Stomach (tissue), 9 donors: ENCODE data around the gene HBM. TPM values are rescaled to one million over a fixed set of nuclear protein-coding genes. Genes with fewer than 3 reads are reported as not detected.
"Not testable (repeated sequence)": the region's sequence is repeated elsewhere in the genome, so short reads cannot be mapped to it uniquely, and the experiment has no call there.

Experiments
- DNase-seq, 2 donors: peaks; one replicate each; pipeline versions ENCODE4 v3.0.0 to v3.0.0-alpha.2; 2013 to 2019
- H3K27ac ChIP-seq, 5 donors: fragments of 200-600 bp in 4 of 5; sonication (generic) in 4 of 5; one replicate each; pipeline ENCODE4 v1.5.1; 2013 to 2019; ENCODE audit warnings: mild to moderate bottlenecking in 1 of 5, moderate library complexity in 1 of 5
- H3K27me3 ChIP-seq, 3 donors: fragments of 200-600 bp; sonication (generic); one replicate each; pipeline ENCODE4 v1.5.1; 2017 to 2019; ENCODE audit warnings: mixed run types in 1 of 3
- H3K36me3 ChIP-seq, 4 donors: fragments of 200-600 bp; sonication (generic); 1 replicate in 3 of 4; 2 replicates in 1 of 4; pipeline ENCODE4 v1.5.1; 2016 to 2019
- H3K4me1 ChIP-seq, 4 donors: fragments of 200-600 bp; sonication (generic); one replicate each; pipeline ENCODE4 v1.5.1; 2016 to 2019
- H3K4me3 ChIP-seq, 4 donors: fragments of 200-600 bp; sonication (generic) in 3 of 4; one replicate each; pipeline ENCODE4 v1.5.1; 2016 to 2019; ENCODE audit warnings: mild to moderate bottlenecking in 1 of 4
- H3K9me3 ChIP-seq, 4 donors: fragments of 200-600 bp; sonication (generic); one replicate each; pipeline ENCODE4 v1.5.1; 2016 to 2019
- EP300 ChIP-seq: sonication (generic); formaldehyde crosslinking; IDR thresholded peaks from one replicate; pipeline ENCODE4 v1.6.1; 2017; ENCODE audit warnings: antibody characterized with exemption
- POLR2A ChIP-seq, 4 donors: fragments of 450-650 bp; IDR thresholded peaks; one replicate each; pipeline ENCODE4 v1.6.1; 2016; ENCODE audit warnings: antibody characterized with exemption in 4 of 4, control low read depth in 2 of 4, mild to moderate bottlenecking in 1 of 4, moderate library complexity in 1 of 4
- POLR2AphosphoS5 ChIP-seq, 3 donors: sonication (generic); formaldehyde crosslinking; IDR thresholded peaks; one replicate each; pipeline ENCODE4 v1.6.1; 2016; ENCODE audit warnings: antibody characterized with exemption in 3 of 3
- WGBS, 5 donors: extraction: QIAGEN DNeasy Blood & Tissue Kit in 3 of 5; methylation state at CpG; one replicate each; pipeline versions ENCODE4 v1.1.5 to v1.1.7; 2013 to 2018; 5-methylcytosine and 5-hydroxymethylcytosine counted together
- intact Hi-C: fragments of 100-400 bp; cut with DNase I; formaldehyde crosslinking; loops from one replicate; pipeline ENCODE4 v1.15.1; 2023; ENCODE audit warnings: low total_unique reads
- polyA plus RNA-seq, 3 donors: library from polyadenylated mRNA; stranded (reverse); fragments of 200-250 nt; gene quantifications; one replicate each; pipeline ENCODE4 v1.2.3, GENCODE V29; 2013
- total RNA-seq, 5 donors: library from RNA; depleted of rRNA; stranded (reverse); fragments of >200 nt; gene quantifications; one replicate each; pipeline versions ENCODE4 v1.1.0 to v1.2.3, GENCODE V29; 2014 to 2016
- TF ChIP-seq, protein P1 (sequence below), 7 experiments: fragments of 450-650 bp in 4 of 7; fragments of 200-600 bp in 3 of 7; sonication (generic) in 3 of 7; IDR thresholded peaks; one replicate each; pipeline ENCODE4 v1.5.1; 2016 to 2019; ENCODE audit warnings: antibody characterized with exemption in 7 of 7, control low read depth in 2 of 7, mild to moderate bottlenecking in 1 of 7
- donor health status: healthy with polysubstance abuse.
- donor health status: Bipolar disorder and iron deficiency.
- donor health status: healthy.

The HBM gene
- total and polyA plus RNA-seq, 8 donors = 10.3 TPM; not detected in 7

GRCh38 chr16:170788-171187 lies 5.0 kb downstream of the HBM start:
- WGBS, 5 donors = 41 to 95% (median 61%) methylated on average over 1 of the region's 1 CpG
- intact Hi-C loops = no loop called here

DNA sequence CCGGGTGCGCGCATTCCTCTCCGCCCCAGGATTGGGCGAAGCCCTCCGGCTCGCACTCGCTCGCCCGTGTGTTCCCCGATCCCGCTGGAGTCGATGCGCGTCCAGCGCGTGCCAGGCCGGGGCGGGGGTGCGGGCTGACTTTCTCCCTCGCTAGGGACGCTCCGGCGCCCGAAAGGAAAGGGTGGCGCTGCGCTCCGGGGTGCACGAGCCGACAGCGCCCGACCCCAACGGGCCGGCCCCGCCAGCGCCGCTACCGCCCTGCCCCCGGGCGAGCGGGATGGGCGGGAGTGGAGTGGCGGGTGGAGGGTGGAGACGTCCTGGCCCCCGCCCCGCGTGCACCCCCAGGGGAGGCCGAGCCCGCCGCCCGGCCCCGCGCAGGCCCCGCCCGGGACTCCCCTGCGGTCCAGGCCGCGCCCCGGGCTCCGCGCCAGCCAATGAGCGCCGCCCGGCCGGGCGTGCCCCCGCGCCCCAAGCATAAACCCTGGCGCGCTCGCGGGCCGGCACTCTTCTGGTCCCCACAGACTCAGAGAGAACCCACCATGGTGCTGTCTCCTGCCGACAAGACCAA lies 6.7 kb downstream of the HBM start, which contains the start of gene HBA2:
Gene HBA2, plus strand, starts transcription at position 503 of the 568 bp plus-strand sequence. Its CDS starts 37 bp downstream, at position 540.
- H3K4me3 ChIP-seq, intact Hi-C loops, H3K9me3 ChIP-seq, H3K27ac ChIP-seq, H3K36me3 ChIP-seq, DNase-seq: not testable (repeated sequence)
- Histone ChIP-seq H3K4me1 (peaks cover 0 to 19% (median 12%) of the 10 kb centered on the region in 4 donors), H3K27me3 (peaks cover 15 to 86% (median 67%) of the 10 kb centered on the region in 3 donors)
- WGBS, 5 donors = no CpG with 5 or more reads among the region's 74 CpGs

More at GRCh38 chr16:170788-171187, 5.0 kb downstream of the HBM start:
- TF ChIP-seq, protein P1, sequence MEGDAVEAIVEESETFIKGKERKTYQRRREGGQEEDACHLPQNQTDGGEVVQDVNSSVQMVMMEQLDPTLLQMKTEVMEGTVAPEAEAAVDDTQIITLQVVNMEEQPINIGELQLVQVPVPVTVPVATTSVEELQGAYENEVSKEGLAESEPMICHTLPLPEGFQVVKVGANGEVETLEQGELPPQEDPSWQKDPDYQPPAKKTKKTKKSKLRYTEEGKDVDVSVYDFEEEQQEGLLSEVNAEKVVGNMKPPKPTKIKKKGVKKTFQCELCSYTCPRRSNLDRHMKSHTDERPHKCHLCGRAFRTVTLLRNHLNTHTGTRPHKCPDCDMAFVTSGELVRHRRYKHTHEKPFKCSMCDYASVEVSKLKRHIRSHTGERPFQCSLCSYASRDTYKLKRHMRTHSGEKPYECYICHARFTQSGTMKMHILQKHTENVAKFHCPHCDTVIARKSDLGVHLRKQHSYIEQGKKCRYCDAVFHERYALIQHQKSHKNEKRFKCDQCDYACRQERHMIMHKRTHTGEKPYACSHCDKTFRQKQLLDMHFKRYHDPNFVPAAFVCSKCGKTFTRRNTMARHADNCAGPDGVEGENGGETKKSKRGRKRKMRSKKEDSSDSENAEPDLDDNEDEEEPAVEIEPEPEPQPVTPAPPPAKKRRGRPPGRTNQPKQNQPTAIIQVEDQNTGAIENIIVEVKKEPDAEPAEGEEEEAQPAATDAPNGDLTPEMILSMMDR (IDR thresholded peaks at IDR 0.05) = no peak
- TF ChIP-seq POLR2AphosphoS5 (IDR thresholded peaks at IDR 0.05) = no peak
- no peak for TF ChIP-seq POLR2A (IDR thresholded peaks at IDR 0.05)
- no peak for TF ChIP-seq EP300
- no peaks in the 10 kb centered on the region for H3K36me3 ChIP-seq
- no peak overlapping the region for H3K27ac ChIP-seq
- H3K4me1 ChIP-seq = peaks cover 7 to 24% (median 14%) of the 10 kb centered on the region in 4 donors
- no peaks in the 10 kb centered on the region for H3K9me3 ChIP-seq
- H3K27me3 ChIP-seq = peaks cover 30 to 92% (median 74%) of the 10 kb centered on the region in 3 donors
- no peak for DNase-seq
- H3K4me3 ChIP-seq = no peak overlapping the region

DNA sequence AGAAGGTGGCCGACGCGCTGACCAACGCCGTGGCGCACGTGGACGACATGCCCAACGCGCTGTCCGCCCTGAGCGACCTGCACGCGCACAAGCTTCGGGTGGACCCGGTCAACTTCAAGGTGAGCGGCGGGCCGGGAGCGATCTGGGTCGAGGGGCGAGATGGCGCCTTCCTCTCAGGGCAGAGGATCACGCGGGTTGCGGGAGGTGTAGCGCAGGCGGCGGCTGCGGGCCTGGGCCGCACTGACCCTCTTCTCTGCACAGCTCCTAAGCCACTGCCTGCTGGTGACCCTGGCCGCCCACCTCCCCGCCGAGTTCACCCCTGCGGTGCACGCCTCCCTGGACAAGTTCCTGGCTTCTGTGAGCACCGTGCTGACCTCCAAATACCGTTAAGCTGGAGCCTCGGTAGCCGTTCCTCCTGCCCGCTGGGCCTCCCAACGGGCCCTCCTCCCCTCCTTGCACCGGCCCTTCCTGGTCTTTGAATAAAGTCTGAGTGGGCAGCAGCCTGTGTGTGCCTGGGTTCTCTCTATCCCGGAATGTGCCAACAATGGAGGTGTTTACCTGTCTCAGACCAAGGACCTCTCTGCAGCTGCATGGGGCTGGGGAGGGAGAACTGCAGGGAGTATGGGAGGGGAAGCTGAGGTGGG lies 7.6 kb downstream of the HBM start:
- DNase-seq, H3K27ac ChIP-seq, intact Hi-C loops, H3K9me3 ChIP-seq, H3K4me3 ChIP-seq, H3K36me3 ChIP-seq: not testable (repeated sequence)
- 7 to 13% (median 10%) methylated on average over 4 to 30 of the region's 44 CpGs for WGBS, 5 donors
- H3K27me3 ChIP-seq = peaks cover 14 to 86% (median 67%) of the 10 kb centered on the region in 3 donors
- H3K4me1 ChIP-seq = peaks cover 0 to 25% (median 12%) of the 10 kb centered on the region in 4 donors

GRCh38 chr16:173928-174769 lies 8.4 kb downstream of the HBM start:
- H3K27ac ChIP-seq, H3K36me3 ChIP-seq, intact Hi-C loops, H3K9me3 ChIP-seq, H3K4me3 ChIP-seq: not testable (repeated sequence)
- H3K4me1 ChIP-seq = peaks cover 0 to 25% (median 10%) of the 10 kb centered on the region in 4 donors
- 14 to 26% (median 21%) methylated on average over 4 to 8 of the region's 13 CpGs for WGBS, 5 donors
- peak; percentile 38 to 69 for DNase-seq
- H3K27me3 ChIP-seq = peaks cover 22 to 86% (median 67%) of the 10 kb centered on the region in 3 donors

DNA sequence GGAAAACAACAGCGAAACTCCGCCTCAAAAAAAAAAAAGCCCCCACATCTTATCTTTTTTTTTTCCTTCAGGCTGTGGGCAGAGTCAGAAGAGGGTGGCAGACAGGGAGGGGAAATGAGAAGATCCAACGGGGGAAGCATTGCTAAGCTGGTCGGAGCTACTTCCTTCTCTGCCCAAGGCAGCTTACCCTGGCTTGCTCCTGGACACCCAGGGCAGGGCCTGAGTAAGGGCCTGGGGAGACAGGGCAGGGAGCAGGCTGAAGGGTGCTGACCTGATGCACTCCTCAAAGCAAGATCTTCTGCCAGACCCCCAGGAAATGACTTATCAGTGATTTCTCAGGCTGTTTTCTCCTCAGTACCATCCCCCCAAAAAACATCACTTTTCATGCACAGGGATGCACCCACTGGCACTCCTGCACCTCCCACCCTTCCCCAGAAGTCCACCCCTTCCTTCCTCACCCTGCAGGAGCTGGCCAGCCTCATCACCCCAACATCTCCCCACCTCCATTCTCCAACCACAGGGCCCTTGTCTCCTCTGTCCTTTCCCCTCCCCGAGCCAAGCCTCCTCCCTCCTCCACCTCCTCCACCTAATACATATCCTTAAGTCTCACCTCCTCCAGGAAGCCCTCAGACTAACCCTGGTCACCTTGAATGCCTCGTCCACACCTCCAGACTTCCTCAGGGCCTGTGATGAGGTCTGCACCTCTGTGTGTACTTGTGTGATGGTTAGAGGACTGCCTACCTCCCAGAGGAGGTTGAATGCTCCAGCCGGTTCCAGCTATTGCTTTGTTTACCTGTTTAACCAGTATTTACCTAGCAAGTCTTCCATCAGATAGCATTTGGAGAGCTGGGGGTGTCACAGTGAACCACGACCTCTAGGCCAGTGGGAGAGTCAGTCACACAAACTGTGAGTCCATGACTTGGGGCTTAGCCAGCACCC lies 9.5 kb downstream of the HBM start:
- 16 to 28% (median 19%) methylated on average over 7 to 8 of the region's 8 CpGs for WGBS, 5 donors

DNA sequence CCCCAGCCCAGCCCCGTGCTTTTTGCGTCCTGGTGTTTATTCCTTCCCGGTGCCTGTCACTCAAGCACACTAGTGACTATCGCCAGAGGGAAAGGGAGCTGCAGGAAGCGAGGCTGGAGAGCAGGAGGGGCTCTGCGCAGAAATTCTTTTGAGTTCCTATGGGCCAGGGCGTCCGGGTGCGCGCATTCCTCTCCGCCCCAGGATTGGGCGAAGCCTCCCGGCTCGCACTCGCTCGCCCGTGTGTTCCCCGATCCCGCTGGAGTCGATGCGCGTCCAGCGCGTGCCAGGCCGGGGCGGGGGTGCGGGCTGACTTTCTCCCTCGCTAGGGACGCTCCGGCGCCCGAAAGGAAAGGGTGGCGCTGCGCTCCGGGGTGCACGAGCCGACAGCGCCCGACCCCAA lies 10.2 kb downstream of the HBM start:
- WGBS, 5 donors = 0 to 4% (median 1%) methylated on average over 14 to 23 of the region's 39 CpGs; no CpG with 5 or more reads in 1 of the 5 donors
- H3K4me3 ChIP-seq, DNase-seq, H3K27ac ChIP-seq, intact Hi-C loops, H3K9me3 ChIP-seq, H3K36me3 ChIP-seq: not testable (repeated sequence)
- Histone ChIP-seq H3K27me3 (peaks cover 34 to 86% (median 73%) of the 10 kb centered on the region in 3 donors), H3K4me1 (peaks cover 12 to 39% (median 23%) of the 10 kb centered on the region in 4 donors)

More for the DNA sequence above, 9.5 kb downstream of the HBM start:
- intact Hi-C loops = no loop called here
- Histone ChIP-seq H3K4me1 (peaks cover 5 to 31% (median 16%) of the 10 kb centered on the region in 4 donors), H3K4me3 (no peak overlapping the region), H3K36me3 (no peaks in the 10 kb centered on the region), H3K9me3 (no peaks in the 10 kb centered on the region), H3K27ac (no peak overlapping the region), H3K27me3 (peaks cover 33 to 86% (median 72%) of the 10 kb centered on the region in 3 donors)
- no peak for DNase-seq
- TF ChIP-seq POLR2A (IDR thresholded peaks at IDR 0.05) (no peak), POLR2AphosphoS5 (IDR thresholded peaks at IDR 0.05) (no peak), EP300 (no peak)
- TF ChIP-seq, protein P1 (IDR thresholded peaks at IDR 0.05) = no peak

DNA sequence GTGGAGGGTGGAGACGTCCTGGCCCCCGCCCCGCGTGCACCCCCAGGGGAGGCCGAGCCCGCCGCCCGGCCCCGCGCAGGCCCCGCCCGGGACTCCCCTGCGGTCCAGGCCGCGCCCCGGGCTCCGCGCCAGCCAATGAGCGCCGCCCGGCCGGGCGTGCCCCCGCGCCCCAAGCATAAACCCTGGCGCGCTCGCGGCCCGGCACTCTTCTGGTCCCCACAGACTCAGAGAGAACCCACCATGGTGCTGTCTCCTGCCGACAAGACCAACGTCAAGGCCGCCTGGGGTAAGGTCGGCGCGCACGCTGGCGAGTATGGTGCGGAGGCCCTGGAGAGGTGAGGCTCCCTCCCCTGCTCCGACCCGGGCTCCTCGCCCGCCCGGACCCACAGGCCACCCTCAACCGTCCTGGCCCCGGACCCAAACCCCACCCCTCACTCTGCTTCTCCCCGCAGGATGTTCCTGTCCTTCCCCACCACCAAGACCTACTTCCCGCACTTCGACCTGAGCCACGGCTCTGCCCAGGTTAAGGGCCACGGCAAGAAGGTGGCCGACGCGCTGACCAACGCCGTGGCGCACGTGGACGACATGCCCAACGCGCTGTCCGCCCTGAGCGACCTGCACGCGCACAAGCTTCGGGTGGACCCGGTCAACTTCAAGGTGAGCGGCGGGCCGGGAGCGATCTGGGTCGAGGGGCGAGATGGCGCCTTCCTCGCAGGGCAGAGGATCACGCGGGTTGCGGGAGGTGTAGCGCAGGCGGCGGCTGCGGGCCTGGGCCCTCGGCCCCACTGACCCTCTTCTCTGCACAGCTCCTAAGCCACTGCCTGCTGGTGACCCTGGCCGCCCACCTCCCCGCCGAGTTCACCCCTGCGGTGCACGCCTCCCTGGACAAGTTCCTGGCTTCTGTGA lies 11.0 kb downstream of the HBM start, which contains the start of gene HBA1:
Gene HBA1, plus strand, starts transcription at position 204 of the 906 bp plus-strand sequence. Its CDS starts 37 bp downstream, at position 241.
- H3K36me3 ChIP-seq, H3K4me3 ChIP-seq, intact Hi-C loops, DNase-seq, H3K27ac ChIP-seq, H3K9me3 ChIP-seq: not testable (repeated sequence)
- H3K4me1 ChIP-seq = peaks cover 18 to 46% (median 30%) of the 10 kb centered on the region in 4 donors
- peaks cover 30 to 85% (median 72%) of the 10 kb centered on the region in 3 donors for H3K27me3 ChIP-seq
- 0 to 4% (median 3%) methylated on average over 5 to 35 of the region's 88 CpGs for WGBS, 5 donors
